ENCODE data around the gene FGF12. TPM values are rescaled to one million over a fixed set of nuclear protein-coding genes. Genes with fewer than 3 reads are reported as not detected.

The FGF12 gene
- total RNA-seq, 2 donors from 2014 or later, result 0.25 to 0.48 TPM

- TF ChIP-seq CTCF (IDR thresholded peaks at IDR 0.05), result no peak
- no peak for DNase-seq
- intact Hi-C loops (cut with DNase I), result no loop called here
- H3K36me3 ChIP-seq, result no peaks in the 10 kb centered on the region
- no peaks in the 10 kb centered on the region for H3K4me1 ChIP-seq
- H3K27ac ChIP-seq, result no peak overlapping the region
- no peaks in the 10 kb centered on the region for H3K27me3 ChIP-seq
- H3K9me3 ChIP-seq, result no peaks in the 10 kb centered on the region
- H3K9ac ChIP-seq (ENCODE audit: low read depth in 2 of 2, low read length in 2 of 2), result no peak overlapping the region
- H3K4me3 ChIP-seq, result no peak overlapping the region
Measured at GRCh38 chr3:192620275-192620674, 107.1 kb downstream of the FGF12 start.

- no peaks in the 10 kb centered on the region for H3K4me1 ChIP-seq
- no peak for DNase-seq
- H3K27ac ChIP-seq, result no peak overlapping the region
- H3K4me3 ChIP-seq, result no peak overlapping the region
- intact Hi-C loops (cut with DNase I), result no loop called here
- H3K36me3 ChIP-seq, result no peaks in the 10 kb centered on the region
- H3K27me3 ChIP-seq, result no peaks in the 10 kb centered on the region
- H3K9me3 ChIP-seq, result no peaks in the 10 kb centered on the region
- TF ChIP-seq CTCF (IDR thresholded peaks at IDR 0.05), result no peak
- H3K9ac ChIP-seq (ENCODE audit: low read depth in 2 of 2, low read length in 2 of 2), result no peak overlapping the region
Measured at GRCh38 chr3:192611411-192611810, 115.9 kb downstream of the FGF12 start.

GRCh38 chr3:192608726-192609600, 118.4 kb downstream of the FGF12 start:
- no peaks in the 10 kb centered on the region for H3K4me1 ChIP-seq
- no peak overlapping the region for H3K9ac ChIP-seq (ENCODE audit: low read depth in 2 of 2, low read length in 2 of 2)
- no peak for DNase-seq
- no peaks in the 10 kb centered on the region for H3K9me3 ChIP-seq
- no peaks in the 10 kb centered on the region for H3K27me3 ChIP-seq
- TF ChIP-seq CTCF (IDR thresholded peaks at IDR 0.05), result no peak
- H3K27ac ChIP-seq, result no peak overlapping the region
- no peaks in the 10 kb centered on the region for H3K36me3 ChIP-seq
- intact Hi-C loops (cut with DNase I), result no loop called here
- H3K4me3 ChIP-seq, result no peak overlapping the region

GRCh38 chr3:192607798-192608197, 119.5 kb downstream of the FGF12 start:
- no peaks in the 10 kb centered on the region for H3K27me3 ChIP-seq
- no peaks in the 10 kb centered on the region for H3K36me3 ChIP-seq
- H3K4me1 ChIP-seq, result no peaks in the 10 kb centered on the region
- no peak overlapping the region for H3K4me3 ChIP-seq
- intact Hi-C loops (cut with DNase I), result no loop called here
- H3K9ac ChIP-seq (ENCODE audit: low read depth in 2 of 2, low read length in 2 of 2), result no peak overlapping the region
- no peak overlapping the region for H3K27ac ChIP-seq
- no peak for DNase-seq
- no peak for TF ChIP-seq CTCF (IDR thresholded peaks at IDR 0.05)
- no peaks in the 10 kb centered on the region for H3K9me3 ChIP-seq

GRCh38 chr3:192597913-192598312, 129.4 kb downstream of the FGF12 start:
- Histone ChIP-seq H3K9me3 (no peaks in the 10 kb centered on the region), H3K4me1 (no peaks in the 10 kb centered on the region), H3K27ac (no peak overlapping the region), H3K27me3 (no peaks in the 10 kb centered on the region), H3K36me3 (no peaks in the 10 kb centered on the region), H3K9ac (ENCODE audit: low read depth in 2 of 2, low read length in 2 of 2) (no peak overlapping the region), H3K4me3 (no peak overlapping the region)
- intact Hi-C loops (cut with DNase I), result no loop called here
- DNase-seq, result no peak
- no peak for TF ChIP-seq CTCF (IDR thresholded peaks at IDR 0.05)
